Measurements from ENCODE around the gene GCSAM.
A peak's percentile ranks its signal among the peaks of the same experiment; 100 is the strongest.

The GCSAM gene

GRCh38 chr3:112143689-112144088, 10.6 kb upstream of the GCSAM start:
- no peak overlapping the region for H3K4me3 ChIP-seq (ENCODE audit: low read length)
- peak; percentile 56 for DNase-seq (ENCODE audit: low read depth)
- TF ChIP-seq, protein P1, sequence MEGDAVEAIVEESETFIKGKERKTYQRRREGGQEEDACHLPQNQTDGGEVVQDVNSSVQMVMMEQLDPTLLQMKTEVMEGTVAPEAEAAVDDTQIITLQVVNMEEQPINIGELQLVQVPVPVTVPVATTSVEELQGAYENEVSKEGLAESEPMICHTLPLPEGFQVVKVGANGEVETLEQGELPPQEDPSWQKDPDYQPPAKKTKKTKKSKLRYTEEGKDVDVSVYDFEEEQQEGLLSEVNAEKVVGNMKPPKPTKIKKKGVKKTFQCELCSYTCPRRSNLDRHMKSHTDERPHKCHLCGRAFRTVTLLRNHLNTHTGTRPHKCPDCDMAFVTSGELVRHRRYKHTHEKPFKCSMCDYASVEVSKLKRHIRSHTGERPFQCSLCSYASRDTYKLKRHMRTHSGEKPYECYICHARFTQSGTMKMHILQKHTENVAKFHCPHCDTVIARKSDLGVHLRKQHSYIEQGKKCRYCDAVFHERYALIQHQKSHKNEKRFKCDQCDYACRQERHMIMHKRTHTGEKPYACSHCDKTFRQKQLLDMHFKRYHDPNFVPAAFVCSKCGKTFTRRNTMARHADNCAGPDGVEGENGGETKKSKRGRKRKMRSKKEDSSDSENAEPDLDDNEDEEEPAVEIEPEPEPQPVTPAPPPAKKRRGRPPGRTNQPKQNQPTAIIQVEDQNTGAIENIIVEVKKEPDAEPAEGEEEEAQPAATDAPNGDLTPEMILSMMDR (IDR thresholded peaks at IDR 0.05; ENCODE audit: insufficient read depth, low read depth, low read length, missing control alignments), result no peak

DNA sequence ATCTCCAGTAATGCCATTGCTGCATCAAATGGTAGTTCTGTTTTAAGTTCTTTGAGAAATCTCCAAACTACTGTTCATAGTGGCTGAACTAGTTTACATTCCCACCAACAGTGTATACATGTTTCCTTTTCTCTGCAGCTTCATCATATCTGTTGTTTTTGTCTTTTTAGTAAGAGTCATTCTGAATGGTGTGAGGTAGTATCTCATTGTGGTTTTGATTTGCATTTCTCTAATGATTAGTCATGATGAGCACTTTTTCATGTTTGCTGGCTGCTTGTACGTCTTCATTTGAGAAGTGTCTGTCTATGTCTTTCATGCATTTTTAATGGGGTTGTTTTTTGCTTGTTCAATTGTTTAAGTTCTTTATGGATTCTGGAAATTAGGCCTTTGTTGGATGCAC, 10.2 kb upstream of the GCSAM start:
- TF ChIP-seq, protein P1 (IDR thresholded peaks at IDR 0.05; ENCODE audit: insufficient read depth, low read depth, low read length, missing control alignments), result no peak
- DNase-seq (ENCODE audit: low read depth), result peak; percentile 84
- no peak overlapping the region for H3K4me3 ChIP-seq (ENCODE audit: low read length)

DNA sequence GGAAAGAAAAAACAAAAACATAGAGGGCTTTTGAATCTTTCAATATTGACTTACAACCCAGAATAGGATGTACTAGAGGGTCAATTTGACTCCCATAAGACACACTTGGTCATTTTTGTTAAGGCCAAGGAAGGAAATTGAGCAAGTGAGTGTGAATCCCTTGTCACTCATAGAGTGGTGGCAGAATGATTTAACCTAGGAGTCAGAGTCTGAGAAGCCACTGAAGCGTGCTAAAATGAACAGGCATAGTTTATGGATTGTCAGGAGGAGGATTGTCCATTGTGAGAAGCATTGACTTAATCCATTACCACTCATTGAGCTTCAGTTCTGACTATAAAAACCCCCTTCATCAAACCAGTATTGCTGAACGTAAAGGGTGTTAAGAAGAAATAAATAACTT, 8.2 kb upstream of the GCSAM start:
- no peak for DNase-seq (ENCODE audit: low read depth)
- TF ChIP-seq, protein P1 (IDR thresholded peaks at IDR 0.05; ENCODE audit: insufficient read depth, low read depth, low read length, missing control alignments), result no peak
- H3K4me3 ChIP-seq (ENCODE audit: low read length), result no peak overlapping the region

DNA sequence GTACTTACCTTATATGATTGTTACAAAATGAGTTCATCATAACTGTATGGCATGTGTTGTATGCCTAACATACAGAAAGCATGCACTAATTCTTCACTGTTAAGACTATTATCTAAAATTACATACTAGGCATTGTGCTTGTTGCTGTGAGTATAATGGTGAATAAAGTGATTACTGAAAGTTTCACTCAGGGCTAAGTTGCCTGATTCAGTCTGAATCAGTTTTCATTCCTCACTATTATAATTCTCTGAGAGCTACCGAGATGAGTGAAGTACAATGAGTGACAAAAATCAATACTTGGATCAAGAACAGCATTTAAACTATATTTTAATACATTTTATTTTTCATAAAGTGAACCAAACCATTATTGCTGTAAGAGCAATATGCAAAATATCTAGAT, 7.5 kb upstream of the GCSAM start:
- H3K4me3 ChIP-seq (ENCODE audit: low read length), result no peak overlapping the region
- DNase-seq (ENCODE audit: low read depth), result no peak
- TF ChIP-seq, protein P1 (IDR thresholded peaks at IDR 0.05; ENCODE audit: insufficient read depth, low read depth, low read length, missing control alignments), result no peak

GRCh38 chr3:112138219-112138969, 5.3 kb upstream of the GCSAM start:
- TF ChIP-seq, protein P1 (IDR thresholded peaks at IDR 0.05; ENCODE audit: insufficient read depth, low read depth, low read length, missing control alignments), result no peak
- DNase-seq (ENCODE audit: low read depth), result no peak
- H3K4me3 ChIP-seq (ENCODE audit: low read length), result no peak overlapping the region

DNA sequence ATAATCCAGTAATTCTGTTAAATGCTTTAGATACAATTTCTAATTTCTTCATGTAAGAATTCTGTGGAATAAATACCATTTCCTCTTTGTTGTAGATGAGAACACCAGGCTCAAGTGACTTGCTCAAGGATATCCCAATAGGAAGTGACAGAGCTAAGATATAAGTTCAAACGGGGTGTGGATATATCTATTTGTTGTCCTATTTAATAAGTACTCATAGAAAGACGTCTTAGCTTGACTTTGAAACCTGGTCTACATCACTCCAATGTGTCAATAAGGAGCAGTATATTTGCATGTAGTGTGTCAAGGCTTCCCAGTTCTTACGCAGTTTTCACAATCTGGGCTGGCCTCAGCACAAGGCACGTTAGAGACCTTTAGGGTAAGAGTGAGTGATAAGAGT, 4.7 kb upstream of the GCSAM start:
- TF ChIP-seq, protein P1 (IDR thresholded peaks at IDR 0.05; ENCODE audit: insufficient read depth, low read depth, low read length, missing control alignments), result no peak

More for the DNA sequence above, 4.7 kb upstream of the GCSAM start:
- DNase-seq (ENCODE audit: low read depth), result no peak
- no peak overlapping the region for H3K4me3 ChIP-seq (ENCODE audit: low read length)
